Transverse colon (tissue), 4 donors: ENCODE measurements around the gene FAM171A1.

ENCODE experiments used
- CTCF ChIP-seq, 5 experiments: fragments of 200-600 bp in 3 of 5; fragments of 450-650 bp in 2 of 5; sonication (generic) in 3 of 5; IDR thresholded peaks; 1 replicate in 2 of 5; 2 replicates in 3 of 5; pipeline ENCODE4 v1.5.1; 2016 to 2017; ENCODE audit warnings: antibody characterized with exemption in 5 of 5, inconsistent platforms in 3 of 5, mild to moderate bottlenecking in 2 of 5, moderate library complexity in 1 of 5
- EP300 ChIP-seq: sonication (generic); formaldehyde crosslinking; IDR thresholded peaks from one replicate; pipeline ENCODE4 v1.6.1; 2017; ENCODE audit warnings: antibody characterized with exemption, low read depth
- POLR2A ChIP-seq: fragments of 450-650 bp; IDR thresholded peaks from one replicate; pipeline ENCODE4 v1.6.1; 2016; ENCODE audit warnings: antibody characterized with exemption, mild to moderate bottlenecking, moderate library complexity
- POLR2AphosphoS5 ChIP-seq, 3 donors: sonication (generic); formaldehyde crosslinking; IDR thresholded peaks; one replicate each; pipeline ENCODE4 v1.6.1; 2016; ENCODE audit warnings: antibody characterized with exemption in 3 of 3

GRCh38 chr10:15352836-15353235 lies 18.3 kb downstream of the FAM171A1 start:
- TF ChIP-seq POLR2AphosphoS5 (IDR thresholded peaks at IDR 0.05): no peak
- TF ChIP-seq CTCF (IDR thresholded peaks at IDR 0.05): no peak
- no peak for TF ChIP-seq EP300
- no peak for TF ChIP-seq POLR2A
